ENCODE results near the gene SEC23A. TPM values are rescaled to one million over a fixed set of nuclear protein-coding genes. Genes with fewer than 3 reads are reported as not detected.
"Not testable (repeated sequence)": the region's sequence is repeated elsewhere in the genome, so short reads cannot be mapped to it uniquely, and the experiment has no call there.

SEC23A gene
- total RNA-seq, 2 donors from 2014 or later: 85.1 to 104 TPM

DNA sequence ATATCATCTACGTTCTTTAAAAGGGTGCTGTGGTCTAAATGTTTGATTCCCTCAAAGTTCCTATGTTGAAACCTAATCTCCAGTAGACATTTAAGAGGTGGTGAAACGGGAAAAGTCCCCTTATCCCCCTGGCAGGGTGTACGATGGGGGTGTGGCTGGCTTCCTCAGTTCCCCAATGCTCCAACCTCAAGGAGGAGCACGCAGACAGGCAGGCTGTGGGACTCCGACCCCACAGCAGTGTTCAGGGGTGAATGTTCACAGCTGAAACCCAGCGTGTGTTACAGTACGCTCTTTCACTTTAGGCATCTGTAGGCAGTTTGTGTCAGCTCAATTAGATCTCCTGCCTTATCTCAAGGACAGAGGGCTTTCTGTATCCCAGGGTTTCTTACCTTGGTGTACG is 73.2 kb downstream of the SEC23A start:
- no peak for DNase-seq (ENCODE audit: low spot score)
- TF ChIP-seq, protein P1, sequence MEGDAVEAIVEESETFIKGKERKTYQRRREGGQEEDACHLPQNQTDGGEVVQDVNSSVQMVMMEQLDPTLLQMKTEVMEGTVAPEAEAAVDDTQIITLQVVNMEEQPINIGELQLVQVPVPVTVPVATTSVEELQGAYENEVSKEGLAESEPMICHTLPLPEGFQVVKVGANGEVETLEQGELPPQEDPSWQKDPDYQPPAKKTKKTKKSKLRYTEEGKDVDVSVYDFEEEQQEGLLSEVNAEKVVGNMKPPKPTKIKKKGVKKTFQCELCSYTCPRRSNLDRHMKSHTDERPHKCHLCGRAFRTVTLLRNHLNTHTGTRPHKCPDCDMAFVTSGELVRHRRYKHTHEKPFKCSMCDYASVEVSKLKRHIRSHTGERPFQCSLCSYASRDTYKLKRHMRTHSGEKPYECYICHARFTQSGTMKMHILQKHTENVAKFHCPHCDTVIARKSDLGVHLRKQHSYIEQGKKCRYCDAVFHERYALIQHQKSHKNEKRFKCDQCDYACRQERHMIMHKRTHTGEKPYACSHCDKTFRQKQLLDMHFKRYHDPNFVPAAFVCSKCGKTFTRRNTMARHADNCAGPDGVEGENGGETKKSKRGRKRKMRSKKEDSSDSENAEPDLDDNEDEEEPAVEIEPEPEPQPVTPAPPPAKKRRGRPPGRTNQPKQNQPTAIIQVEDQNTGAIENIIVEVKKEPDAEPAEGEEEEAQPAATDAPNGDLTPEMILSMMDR (IDR thresholded peaks at IDR 0.05): no peak
- Histone ChIP-seq H3K27me3 (no peaks in the 10 kb centered on the region), H3K36me3 (peaks cover 48% of the 10 kb centered on the region), H3K4me3 (no peak overlapping the region), H3K4me1 (no peaks in the 10 kb centered on the region), H3K27ac (no peak overlapping the region), H3K9me3 (no peaks in the 10 kb centered on the region)

DNA sequence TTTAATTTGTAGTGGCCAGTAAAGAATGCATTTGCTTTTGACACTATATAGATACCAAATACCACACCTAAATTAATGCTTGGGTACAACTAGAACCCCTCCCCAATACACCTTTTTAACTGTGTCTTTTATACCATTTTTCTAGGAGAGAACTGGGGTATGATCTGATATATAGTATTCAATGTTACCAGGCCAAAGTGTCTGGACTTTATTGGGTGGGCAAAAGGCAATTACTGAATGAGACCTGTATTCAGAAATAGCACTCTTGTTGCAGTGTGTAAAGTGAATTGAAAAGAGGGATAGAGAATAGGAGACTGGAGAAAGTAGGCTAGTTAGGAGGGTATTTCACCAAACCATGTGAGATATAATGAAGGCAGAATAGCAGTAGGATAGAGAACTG is 74.4 kb downstream of the SEC23A start:
- Histone ChIP-seq H3K36me3 (peaks cover 42% of the 10 kb centered on the region), H3K4me3 (no peak overlapping the region), H3K4me1 (no peaks in the 10 kb centered on the region), H3K9me3 (no peaks in the 10 kb centered on the region), H3K27ac (no peak overlapping the region), H3K27me3 (no peaks in the 10 kb centered on the region)
- no peak for DNase-seq (ENCODE audit: low spot score)
- TF ChIP-seq, protein P1 (IDR thresholded peaks at IDR 0.05): no peak

DNA sequence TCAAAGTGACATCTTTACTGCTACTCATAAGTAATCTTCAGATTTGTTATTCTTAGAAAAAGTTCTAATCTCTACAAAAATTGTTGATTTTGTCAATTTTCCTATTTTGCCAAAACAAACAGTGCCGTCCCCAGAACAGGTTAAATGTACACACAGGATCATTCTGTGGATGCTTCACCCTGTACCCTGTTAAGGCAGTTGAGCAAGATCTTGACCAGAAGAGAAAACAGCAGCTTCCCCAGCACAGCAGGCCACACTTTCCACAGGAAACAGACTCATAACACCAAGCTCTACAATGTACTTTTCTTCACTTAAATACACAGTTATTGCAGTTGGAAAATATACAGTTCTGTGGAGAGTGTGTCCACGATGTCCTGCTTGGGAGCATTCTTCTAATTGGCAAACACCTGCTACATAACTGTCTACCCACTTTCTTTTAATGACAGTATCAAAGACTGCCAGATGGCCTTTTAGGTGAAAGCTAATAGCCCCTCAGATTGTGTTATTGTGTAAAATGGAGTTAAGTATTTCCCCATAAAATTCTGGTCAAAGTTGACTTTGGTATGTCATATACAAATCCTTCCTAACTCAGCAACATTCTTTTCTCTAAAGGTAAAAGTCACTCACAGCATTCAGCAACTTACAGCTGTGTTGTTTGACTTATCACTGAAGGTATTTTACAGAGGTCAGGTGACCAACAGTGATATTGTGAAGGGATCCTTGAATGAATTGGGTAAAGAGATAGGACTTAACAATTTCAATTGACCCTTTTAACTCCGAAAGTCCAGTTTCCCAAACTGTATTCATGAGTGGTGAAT is 77.0 kb downstream of the SEC23A start:
- Histone ChIP-seq H3K4me1 (no peaks in the 10 kb centered on the region), H3K36me3 (peaks cover 17% of the 10 kb centered on the region), H3K9me3 (no peaks in the 10 kb centered on the region), H3K27ac (no peak overlapping the region), H3K27me3 (no peaks in the 10 kb centered on the region), H3K4me3 (no peak overlapping the region)
- TF ChIP-seq, protein P1 (IDR thresholded peaks at IDR 0.05): no peak
- no peak for DNase-seq (ENCODE audit: low spot score)

DNA sequence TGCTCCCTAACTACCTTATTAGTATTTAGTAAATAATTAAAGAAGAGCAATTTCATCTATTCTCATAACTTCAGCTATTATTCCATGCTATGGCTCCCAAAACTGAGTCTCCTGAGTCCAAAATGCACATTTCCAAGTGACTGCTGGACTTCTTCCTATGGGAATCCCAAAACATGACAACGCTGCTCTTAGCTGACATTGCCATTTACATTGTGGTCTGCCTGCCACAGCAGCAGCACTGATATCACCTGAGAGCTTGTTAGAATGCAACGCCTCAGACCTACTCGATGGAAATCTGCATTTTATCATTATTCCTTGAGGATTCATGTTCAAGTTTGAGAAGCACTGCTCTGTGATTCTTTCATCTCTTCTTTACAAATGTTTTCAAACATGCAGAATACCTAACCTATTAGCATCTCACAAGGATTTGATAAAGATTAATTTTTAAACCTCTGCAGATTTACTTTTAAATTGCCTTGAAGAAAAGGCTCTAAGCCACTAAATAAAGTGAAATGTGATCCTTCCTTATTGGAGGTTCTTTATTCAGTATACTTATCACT is 77.7 kb downstream of the SEC23A start:
- no peak overlapping the region for H3K27ac ChIP-seq
- H3K36me3 ChIP-seq: peaks cover 10% of the 10 kb centered on the region
- H3K27me3 ChIP-seq: no peaks in the 10 kb centered on the region
- no peaks in the 10 kb centered on the region for H3K4me1 ChIP-seq
- H3K4me3 ChIP-seq: no peak overlapping the region
- TF ChIP-seq, protein P1 (IDR thresholded peaks at IDR 0.05): no peak
- no peak for DNase-seq (ENCODE audit: low spot score)
- no peaks in the 10 kb centered on the region for H3K9me3 ChIP-seq

DNA sequence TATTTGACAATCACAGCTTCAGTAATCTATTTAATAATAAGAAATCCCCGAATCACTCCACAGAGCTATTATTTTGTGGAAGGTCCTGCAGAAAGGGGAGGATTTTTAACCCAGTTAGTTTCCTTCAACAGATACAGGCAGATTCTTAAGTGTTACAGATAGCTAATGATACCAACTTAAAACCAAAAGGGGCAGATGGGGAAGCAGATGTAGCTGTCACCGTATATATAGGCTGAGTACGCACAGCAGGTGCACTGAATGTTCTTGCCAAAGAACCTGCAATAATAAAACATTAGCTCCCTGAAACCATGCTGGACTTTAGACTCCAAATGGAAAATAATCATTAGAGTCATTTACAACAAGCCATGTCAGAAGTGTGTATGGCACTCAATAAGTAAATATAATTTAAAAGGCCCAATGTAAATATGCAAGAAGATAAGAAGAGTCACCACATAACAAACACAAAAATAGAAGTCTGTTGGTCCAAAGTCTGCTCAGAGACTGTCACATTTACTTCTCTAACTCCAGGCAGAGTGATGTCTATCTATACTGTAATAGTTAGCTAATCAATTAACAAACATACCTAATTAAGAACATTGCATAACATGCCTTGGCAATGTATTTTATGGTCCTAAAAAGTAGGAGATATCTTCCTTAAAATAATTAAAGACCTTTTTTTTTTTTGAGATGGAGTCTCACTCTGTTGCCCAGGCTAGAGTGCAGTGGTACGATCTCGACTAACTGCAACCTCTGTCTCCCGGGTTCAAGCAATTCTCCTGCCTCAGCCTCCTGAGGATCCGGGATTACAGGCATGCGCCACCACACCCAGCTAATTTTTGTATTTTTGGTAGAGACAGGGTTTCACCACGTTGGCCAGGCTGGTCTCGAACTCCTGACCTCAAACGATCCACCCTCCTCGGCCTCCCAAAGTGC is 78.8 kb downstream of the SEC23A start:
- no peaks in the 10 kb centered on the region for H3K36me3 ChIP-seq
- no peak overlapping the region for H3K27ac ChIP-seq
- no peaks in the 10 kb centered on the region for H3K9me3 ChIP-seq
- H3K4me1 ChIP-seq: no peaks in the 10 kb centered on the region
- DNase-seq (ENCODE audit: low spot score): no peak
- H3K27me3 ChIP-seq: no peaks in the 10 kb centered on the region
- no peak overlapping the region for H3K4me3 ChIP-seq
- TF ChIP-seq, protein P1 (IDR thresholded peaks at IDR 0.05): no peak

DNA sequence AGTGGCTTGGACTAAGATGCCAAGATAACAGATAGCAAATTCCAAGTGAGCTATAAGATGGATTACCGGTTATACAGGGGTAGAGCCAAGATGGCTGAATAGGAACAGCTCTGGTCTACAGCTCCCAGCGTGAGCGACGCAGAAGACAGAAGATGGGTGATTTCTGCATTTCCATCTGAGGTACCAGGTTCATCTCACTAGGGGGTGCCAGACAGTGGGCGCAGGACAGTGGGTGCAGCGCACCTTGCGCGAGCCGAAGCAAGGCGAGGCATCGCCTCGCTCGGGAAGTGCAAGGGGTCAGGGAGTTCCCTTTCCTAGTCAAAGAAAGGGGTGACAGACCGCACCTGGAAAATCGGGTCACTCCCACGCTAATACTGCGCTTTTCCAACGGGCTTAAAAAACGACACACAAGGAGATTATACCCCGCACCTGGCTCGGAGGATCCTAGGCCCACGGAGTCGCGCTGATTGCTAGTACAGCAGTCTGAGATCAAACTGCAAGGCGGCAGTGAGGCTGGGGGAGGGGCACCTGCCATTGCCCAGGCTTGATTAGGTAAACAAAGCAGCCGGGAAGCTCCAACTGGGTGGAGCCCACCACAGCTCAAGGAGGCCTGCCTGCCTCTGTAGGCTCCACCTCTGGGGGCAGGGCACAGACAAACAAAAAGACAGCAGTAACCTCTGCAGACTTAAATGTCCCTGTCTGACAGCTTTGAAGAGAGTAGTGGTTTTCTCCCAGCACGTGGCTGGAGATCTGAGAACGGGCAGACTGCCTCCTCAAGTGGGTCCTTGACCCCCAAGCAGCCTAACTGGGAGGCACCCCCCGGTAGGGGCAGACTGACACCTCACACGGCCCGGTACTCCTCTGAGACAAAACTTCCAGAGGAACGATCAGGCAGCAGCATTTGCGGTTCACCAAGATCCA is 85.7 kb downstream of the SEC23A start:
- not testable (repeated sequence) for H3K27ac ChIP-seq; H3K4me1 ChIP-seq; H3K9me3 ChIP-seq; H3K27me3 ChIP-seq; H3K36me3 ChIP-seq; H3K4me3 ChIP-seq; DNase-seq (ENCODE audit: low spot score)

All from right atrium auricular region (tissue), 2 donors.